ENCODE measurements around the gene TTC16.

Gene TTC16

DNA sequence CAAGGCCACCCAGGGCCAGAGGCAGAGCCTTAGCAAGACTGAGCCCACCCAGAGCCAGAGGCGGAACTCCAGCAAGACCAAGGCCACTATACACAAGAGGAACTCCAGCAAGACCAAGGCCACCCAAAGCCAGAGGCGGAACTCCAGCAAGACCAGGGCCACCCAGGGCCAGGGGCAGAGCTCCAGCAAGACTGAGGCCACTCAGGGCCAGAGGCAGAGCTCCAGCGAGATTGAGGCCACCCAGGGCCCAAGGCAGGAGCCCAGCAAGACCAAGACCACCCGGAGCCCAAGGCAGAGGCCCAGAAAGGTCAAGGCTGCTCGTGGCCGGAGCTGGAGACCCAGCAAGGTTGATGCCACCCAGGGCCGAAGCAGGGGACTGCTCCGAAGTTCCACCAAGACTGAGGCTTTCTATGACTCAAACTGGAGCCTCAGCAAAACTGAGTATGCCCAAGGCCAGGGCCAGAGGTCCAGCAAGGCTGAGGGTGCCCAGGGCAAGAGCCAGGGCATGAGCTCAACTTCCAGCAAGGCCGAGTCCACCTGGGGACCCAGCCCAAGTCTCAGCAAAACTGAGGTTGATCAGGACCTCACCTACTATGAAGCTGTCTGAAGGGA is 15.0 kb downstream of the TTC16 start:
- CTCF ChIA-PET, result interaction anchor here (0.8 to 1.5 kb wide), 3 partner anchors 141 to 190 kb away, joined by 3 to 5 read pairs (median 4); no protein-coding TSS in a partner anchor
- no peak for DNase-seq (ENCODE audit: low spot score)
- TF ChIP-seq, protein P1, sequence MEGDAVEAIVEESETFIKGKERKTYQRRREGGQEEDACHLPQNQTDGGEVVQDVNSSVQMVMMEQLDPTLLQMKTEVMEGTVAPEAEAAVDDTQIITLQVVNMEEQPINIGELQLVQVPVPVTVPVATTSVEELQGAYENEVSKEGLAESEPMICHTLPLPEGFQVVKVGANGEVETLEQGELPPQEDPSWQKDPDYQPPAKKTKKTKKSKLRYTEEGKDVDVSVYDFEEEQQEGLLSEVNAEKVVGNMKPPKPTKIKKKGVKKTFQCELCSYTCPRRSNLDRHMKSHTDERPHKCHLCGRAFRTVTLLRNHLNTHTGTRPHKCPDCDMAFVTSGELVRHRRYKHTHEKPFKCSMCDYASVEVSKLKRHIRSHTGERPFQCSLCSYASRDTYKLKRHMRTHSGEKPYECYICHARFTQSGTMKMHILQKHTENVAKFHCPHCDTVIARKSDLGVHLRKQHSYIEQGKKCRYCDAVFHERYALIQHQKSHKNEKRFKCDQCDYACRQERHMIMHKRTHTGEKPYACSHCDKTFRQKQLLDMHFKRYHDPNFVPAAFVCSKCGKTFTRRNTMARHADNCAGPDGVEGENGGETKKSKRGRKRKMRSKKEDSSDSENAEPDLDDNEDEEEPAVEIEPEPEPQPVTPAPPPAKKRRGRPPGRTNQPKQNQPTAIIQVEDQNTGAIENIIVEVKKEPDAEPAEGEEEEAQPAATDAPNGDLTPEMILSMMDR (conservative IDR thresholded peaks at IDR 0.05; ENCODE audit: low read depth), result no peak
- H3K27ac ChIP-seq, result peak overlapping the region; percentile 89
- POLR2A ChIA-PET (ENCODE audit: low non-redundant PET), result interaction anchor here (0.7 kb wide), 1 partner anchor 16 kb away, joined by 4 read pairs; no protein-coding TSS in a partner anchor

DNA sequence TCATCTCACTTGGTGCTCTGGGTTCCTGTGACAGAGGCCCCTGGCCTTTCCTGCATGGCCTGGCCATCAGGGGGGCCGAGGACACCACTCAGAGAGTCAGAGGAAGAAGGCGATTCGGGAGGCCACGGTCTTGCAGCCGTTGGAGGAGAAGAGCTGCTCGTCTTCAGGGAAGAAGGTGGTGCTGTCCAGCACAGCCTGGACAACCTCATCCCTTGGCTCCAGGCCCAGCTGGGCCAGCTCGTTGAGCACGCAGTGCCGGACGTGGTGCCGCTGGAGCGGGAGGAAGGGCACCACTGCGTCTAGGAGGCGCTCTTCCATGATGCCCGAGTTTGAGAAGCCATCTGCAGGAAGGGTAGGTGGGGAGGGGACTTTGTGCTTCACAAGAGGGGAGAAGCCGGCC is 16.1 kb downstream of the TTC16 start:
- TF ChIP-seq, protein P1 (conservative IDR thresholded peaks at IDR 0.05; ENCODE audit: low read depth), result no peak
- DNase-seq (ENCODE audit: low spot score), result no peak
- ChIA-PET POLR2A (ENCODE audit: low non-redundant PET) (no interaction called here), CTCF (interaction anchor here (0.5 to 1.1 kb wide), 2 partner anchors 73 to 189 kb away, joined by 3 to 4 read pairs; no protein-coding TSS in a partner anchor)
- peak overlapping the region; percentile 89 for H3K27ac ChIP-seq

DNA sequence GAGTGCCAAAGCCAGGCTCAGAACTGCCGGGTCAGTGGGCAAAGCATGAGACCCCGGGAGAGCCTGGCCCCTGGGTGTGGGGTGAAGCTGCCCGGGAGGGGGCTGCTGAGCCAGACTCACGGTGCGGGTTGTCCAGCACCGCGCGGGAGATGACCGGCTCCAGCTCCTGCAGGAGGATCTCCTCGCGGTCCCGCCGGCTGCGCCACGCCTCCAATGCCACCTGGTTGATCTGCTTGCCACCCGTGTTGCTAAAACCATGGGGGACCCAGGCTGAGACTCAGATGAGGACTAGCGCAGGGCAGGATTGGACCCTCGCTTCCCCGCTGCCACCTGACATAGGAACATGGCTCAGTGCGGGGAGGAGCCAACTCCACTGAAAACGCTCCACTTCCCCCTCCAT is 16.6 kb downstream of the TTC16 start:
- ChIA-PET POLR2A (ENCODE audit: low non-redundant PET) (no interaction called here), CTCF (interaction anchor here (0.5 kb wide), 2 partner anchors 73 to 86 kb away, joined by 3 to 8 read pairs; no protein-coding TSS in a partner anchor)
- no peak for DNase-seq (ENCODE audit: low spot score)
- TF ChIP-seq, protein P1 (conservative IDR thresholded peaks at IDR 0.05; ENCODE audit: low read depth), result no peak
- H3K27ac ChIP-seq, result peak overlapping the region; percentile 89

DNA sequence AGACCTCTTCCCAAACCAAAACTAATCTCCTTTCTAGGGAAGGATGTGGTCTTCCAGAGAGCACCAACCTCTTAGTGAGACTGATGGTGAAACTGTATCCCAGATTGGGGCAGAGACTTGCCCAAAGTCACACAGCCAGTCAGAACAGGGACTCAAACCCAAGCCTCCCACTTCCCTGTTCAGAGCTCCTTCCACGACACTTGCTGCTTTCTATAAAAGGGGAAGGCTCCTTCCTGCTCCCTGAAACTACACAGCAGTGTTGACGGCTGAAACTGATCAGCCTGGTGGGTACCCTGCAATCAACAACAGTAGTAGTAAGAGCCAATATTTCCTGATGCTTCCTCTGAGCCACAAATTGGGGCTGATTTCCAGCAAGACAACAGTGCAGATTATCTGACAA is 17.7 kb downstream of the TTC16 start:
- ChIA-PET POLR2A (ENCODE audit: low non-redundant PET) (no interaction called here), CTCF (interaction anchor here (0.7 to 2.3 kb wide), 8 partner anchors 11 to 178 kb away, joined by 3 to 30 read pairs (median 12); partner anchors contain the start of genes CDK9, PTRH1 and TTC16)
- TF ChIP-seq, protein P1 (conservative IDR thresholded peaks at IDR 0.05; ENCODE audit: low read depth), result no peak
- peak overlapping the region; percentile 89 for H3K27ac ChIP-seq
- no peak for DNase-seq (ENCODE audit: low spot score)

DNA sequence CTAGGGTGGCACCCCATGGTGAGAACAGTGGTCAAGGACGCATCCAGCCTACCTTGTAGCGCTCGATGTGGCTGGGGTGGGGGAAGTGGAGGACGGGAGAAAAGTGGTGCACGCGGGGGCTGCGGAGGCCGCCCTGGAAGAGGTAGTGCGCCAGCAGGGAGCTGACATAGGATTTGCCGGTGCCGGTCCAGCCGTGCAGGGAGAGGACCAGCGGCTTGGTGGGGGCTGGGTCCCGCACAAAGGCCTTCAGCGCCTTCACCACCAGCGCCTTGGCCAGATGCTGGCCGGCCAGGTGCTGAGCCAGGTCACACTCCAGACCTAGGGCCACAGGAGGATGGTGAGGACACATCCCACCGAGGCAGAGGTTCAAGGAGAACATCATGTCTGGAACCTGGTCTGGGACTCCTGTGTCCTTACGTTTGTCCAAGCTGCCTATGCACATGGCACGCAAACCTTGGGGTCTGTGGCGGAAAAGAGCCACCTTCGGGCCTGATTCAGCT is 18.4 kb downstream of the TTC16 start:
- ChIA-PET POLR2A (ENCODE audit: low non-redundant PET) (interaction anchor here (0.7 to 1.5 kb wide), 6 partner anchors 23 to 146 kb away, joined by 3 to 7 read pairs (median 4); no protein-coding TSS in a partner anchor), CTCF (interaction anchor here (0.5 to 2.3 kb wide), 45 partner anchors 9 to 244 kb away, joined by 3 to 30 read pairs (median 5); partner anchors contain the start of genes CDK9, CFAP157, PTRH1 and SH2D3C)
- H3K27ac ChIP-seq, result peak overlapping the region; percentile 89
- TF ChIP-seq, protein P1 (conservative IDR thresholded peaks at IDR 0.05; ENCODE audit: low read depth), result peak; percentile 85
- no peak for DNase-seq (ENCODE audit: low spot score)

DNA sequence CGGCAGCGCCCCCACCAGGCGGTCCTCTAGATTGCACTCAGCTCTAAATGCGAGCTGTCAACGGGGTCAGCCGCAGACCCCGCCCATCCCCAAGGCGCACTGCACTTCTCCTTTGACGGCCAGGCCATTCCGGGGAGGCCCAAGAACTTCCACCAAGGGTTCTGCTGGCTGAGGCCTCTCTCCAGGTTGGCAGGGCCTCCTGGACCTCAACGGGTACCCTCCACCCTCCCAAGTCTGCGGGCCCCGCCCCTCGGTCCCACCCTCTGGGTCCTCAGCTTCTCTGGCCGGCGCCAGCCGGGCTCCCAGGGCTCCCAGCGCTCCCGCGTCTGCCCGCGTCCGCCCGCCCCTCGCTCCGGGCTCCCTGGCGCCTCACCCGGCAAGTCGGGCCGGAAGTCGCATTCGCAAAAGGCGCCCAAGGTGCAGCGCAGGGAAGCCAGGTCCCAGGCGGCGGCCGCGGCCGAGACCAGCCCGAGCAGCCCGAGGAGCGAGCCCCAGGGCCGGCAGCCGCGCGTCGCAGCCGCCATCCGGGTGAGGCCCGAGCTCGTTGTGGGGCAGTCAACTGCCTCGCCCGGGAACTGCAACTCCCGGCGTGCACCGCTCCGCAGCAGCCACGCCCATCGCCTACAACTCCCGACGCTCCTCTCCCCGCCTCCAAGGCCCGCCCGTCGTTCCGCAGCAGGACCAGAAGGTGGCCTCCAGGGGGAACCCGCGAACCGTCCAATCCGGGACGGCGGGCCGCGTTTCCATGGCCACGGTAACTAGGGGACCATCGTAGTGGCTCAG is 19.1 kb downstream of the TTC16 start, which contains the start of gene TOR2A:
Gene TOR2A (minus strand): TSS at position 548 of the 783 bp plus-strand sequence. CDS start 24 bp downstream, at position 524.
- CTCF ChIA-PET, result interaction anchor here (0.5 to 2.3 kb wide), 56 partner anchors 8 to 424 kb away, joined by 3 to 30 read pairs (median 4); partner anchors contain the start of genes CDK9, CFAP157, PTRH1 and SH2D3C
- POLR2A ChIA-PET (ENCODE audit: low non-redundant PET), result interaction anchor here (0.7 to 1.5 kb wide), 8 partner anchors 23 to 146 kb away, joined by 3 to 8 read pairs (median 4); partner anchors contain the start of gene CDK9
- H3K27ac ChIP-seq, result peak within 1 kb of the TSS; percentile 98
- peak; percentile 99 for DNase-seq (ENCODE audit: low spot score)
- TF ChIP-seq, protein P1 (conservative IDR thresholded peaks at IDR 0.05; ENCODE audit: low read depth), result peak; percentile 98
